Left ventricle myocardium inferior (tissue), 1 donor: ENCODE results near the gene TMEM115. TPM values are rescaled to one million over a fixed set of nuclear protein-coding genes. Genes with fewer than 3 reads are reported as not detected.

Experiments
- DNase-seq: peaks from one replicate; pipeline ENCODE4 v3.0.0-alpha.2; 2020
- H3K27ac ChIP-seq: fragments of 200-600 bp; replicated peaks from 2 replicates; pipeline ENCODE4 v1.8.0; 2021
- H3K27me3 ChIP-seq: fragments of 200-600 bp; 2 replicates; pipeline ENCODE4 v1.8.0; 2021; ENCODE audit warnings: low read depth
- H3K36me3 ChIP-seq: fragments of 200-600 bp; 2 replicates; pipeline ENCODE4 v1.8.0; 2021
- H3K4me1 ChIP-seq: fragments of 200-600 bp; 2 replicates; pipeline ENCODE4 v1.8.0; 2021
- H3K4me3 ChIP-seq: fragments of 200-600 bp; 2 replicates; pipeline ENCODE4 v1.8.0; 2021; ENCODE audit warnings: mild to moderate bottlenecking, moderate library complexity
- H3K9me3 ChIP-seq: fragments of 200-600 bp; replicated peaks from 2 replicates; pipeline ENCODE4 v1.8.0; 2021
- intact Hi-C: fragments of 100-400 bp; cut with micrococcal nuclease; formaldehyde crosslinking; loops from one replicate; pipeline ENCODE4 v1.11.0; 2022
- total RNA-seq: library from RNA; stranded (reverse); fragmentation: NEBNext Ultra II Directional; extraction: Animal tissue kit (Norgen Biotek cat#: 25700); gene quantifications from one replicate; pipeline ENCODE4 v1.2.1, GENCODE V29; 2021
- TF ChIP-seq, protein P1 (sequence below): fragments of 200-600 bp; IDR thresholded peaks from 2 replicates; pipeline ENCODE4 v1.8.0; 2021; ENCODE audit warnings: antibody characterized with exemption, mild to moderate bottlenecking, borderline replicate concordance
- donor health status: DM: no; HTN: yes; CAD: no; lungs with severe emphysema.

TMEM115 gene
- total RNA-seq, 1 donor from 2014 or later: 23.5 TPM

DNA sequence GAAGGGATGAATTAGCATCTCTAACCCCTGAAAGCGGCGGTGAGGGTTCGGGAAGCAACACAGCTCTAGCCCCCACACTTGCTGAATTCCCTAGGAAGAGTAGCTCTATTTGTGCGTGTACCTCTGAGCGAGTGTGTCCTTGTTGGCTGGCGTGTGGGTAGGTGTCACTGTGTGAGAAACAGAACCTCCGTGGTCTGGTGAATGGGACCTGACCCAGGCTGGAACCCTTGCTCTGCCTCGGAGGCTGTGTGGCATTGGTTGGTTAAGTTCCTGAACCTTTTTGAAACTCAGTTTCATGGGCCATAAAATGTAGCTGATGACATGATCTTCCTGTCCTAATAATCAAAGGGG, 414 bp upstream of the TMEM115 start:
- H3K9me3 ChIP-seq: no peaks in the 10 kb centered on the region
- H3K36me3 ChIP-seq: peaks cover 31% of the 10 kb centered on the region
- intact Hi-C loops: no loop called here
- no peaks in the 10 kb centered on the region for H3K27me3 ChIP-seq
- TF ChIP-seq, protein P1, sequence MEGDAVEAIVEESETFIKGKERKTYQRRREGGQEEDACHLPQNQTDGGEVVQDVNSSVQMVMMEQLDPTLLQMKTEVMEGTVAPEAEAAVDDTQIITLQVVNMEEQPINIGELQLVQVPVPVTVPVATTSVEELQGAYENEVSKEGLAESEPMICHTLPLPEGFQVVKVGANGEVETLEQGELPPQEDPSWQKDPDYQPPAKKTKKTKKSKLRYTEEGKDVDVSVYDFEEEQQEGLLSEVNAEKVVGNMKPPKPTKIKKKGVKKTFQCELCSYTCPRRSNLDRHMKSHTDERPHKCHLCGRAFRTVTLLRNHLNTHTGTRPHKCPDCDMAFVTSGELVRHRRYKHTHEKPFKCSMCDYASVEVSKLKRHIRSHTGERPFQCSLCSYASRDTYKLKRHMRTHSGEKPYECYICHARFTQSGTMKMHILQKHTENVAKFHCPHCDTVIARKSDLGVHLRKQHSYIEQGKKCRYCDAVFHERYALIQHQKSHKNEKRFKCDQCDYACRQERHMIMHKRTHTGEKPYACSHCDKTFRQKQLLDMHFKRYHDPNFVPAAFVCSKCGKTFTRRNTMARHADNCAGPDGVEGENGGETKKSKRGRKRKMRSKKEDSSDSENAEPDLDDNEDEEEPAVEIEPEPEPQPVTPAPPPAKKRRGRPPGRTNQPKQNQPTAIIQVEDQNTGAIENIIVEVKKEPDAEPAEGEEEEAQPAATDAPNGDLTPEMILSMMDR: no peak
- H3K4me1 ChIP-seq: peaks cover 57% of the 10 kb centered on the region
- H3K27ac ChIP-seq: peak overlapping the region; percentile 92
- H3K4me3 ChIP-seq: peak overlapping the region; percentile 88
- DNase-seq: no peak

- Histone ChIP-seq H3K4me3 (peak overlapping the region; percentile 88), H3K4me1 (peaks cover 62% of the 10 kb centered on the region), H3K27ac (peak overlapping the region; percentile 92), H3K36me3 (peaks cover 44% of the 10 kb centered on the region), H3K27me3 (no peaks in the 10 kb centered on the region), H3K9me3 (no peaks in the 10 kb centered on the region)
- TF ChIP-seq, protein P1: no peak
- intact Hi-C loops: no loop called here
- DNase-seq: no peak
Observed at GRCh38 chr3:50358355-50358910, 888 bp downstream of the TMEM115 start.

DNA sequence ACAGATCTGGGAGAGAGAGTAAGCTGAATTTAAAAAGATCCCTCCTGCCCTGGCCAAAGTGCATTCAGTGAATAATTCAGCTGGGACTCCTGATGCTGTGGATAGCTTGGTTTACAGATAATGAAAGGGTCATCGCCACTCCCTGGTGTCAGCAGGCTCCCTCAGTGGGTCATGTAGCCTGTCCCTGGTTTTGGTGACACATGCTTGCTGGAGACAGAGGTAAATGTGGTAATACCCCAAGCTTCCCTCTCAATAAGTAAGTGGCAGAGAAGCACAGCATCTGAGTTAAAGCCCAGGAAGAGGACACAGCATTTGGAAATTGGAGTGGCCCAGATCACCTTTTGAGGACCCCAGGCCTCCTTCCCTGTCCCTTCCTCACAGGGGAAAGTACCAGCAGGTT, 1.8 kb downstream of the TMEM115 start:
- H3K4me1 ChIP-seq: peaks cover 70% of the 10 kb centered on the region
- H3K27me3 ChIP-seq: no peaks in the 10 kb centered on the region
- H3K4me3 ChIP-seq: peak overlapping the region; percentile 88
- TF ChIP-seq, protein P1: no peak
- H3K36me3 ChIP-seq: peaks cover 53% of the 10 kb centered on the region
- intact Hi-C loops: no loop called here
- H3K27ac ChIP-seq: peak overlapping the region; percentile 92
- H3K9me3 ChIP-seq: no peaks in the 10 kb centered on the region
- DNase-seq: no peak

- intact Hi-C loops: no loop called here
- Histone ChIP-seq H3K36me3 (peaks cover 53% of the 10 kb centered on the region), H3K27me3 (no peaks in the 10 kb centered on the region), H3K4me3 (peak overlapping the region; percentile 88), H3K27ac (peak overlapping the region; percentile 92), H3K4me1 (peaks cover 76% of the 10 kb centered on the region), H3K9me3 (no peaks in the 10 kb centered on the region)
- TF ChIP-seq, protein P1: no peak
- DNase-seq: peak; percentile 31
Observed at GRCh38 chr3:50356553-50356952, 2.8 kb downstream of the TMEM115 start.

GRCh38 chr3:50355829-50356552, 3.3 kb downstream of the TMEM115 start:
- H3K27me3 ChIP-seq: no peaks in the 10 kb centered on the region
- no peak for DNase-seq
- TF ChIP-seq, protein P1: no peak
- no peaks in the 10 kb centered on the region for H3K9me3 ChIP-seq
- peak overlapping the region; percentile 88 for H3K4me3 ChIP-seq
- intact Hi-C loops: no loop called here
- peaks cover 53% of the 10 kb centered on the region for H3K36me3 ChIP-seq
- H3K27ac ChIP-seq: peak overlapping the region; percentile 92
- H3K4me1 ChIP-seq: peaks cover 82% of the 10 kb centered on the region
